HG02981 (cell line): ENCODE data around the gene KRTAP9-9.
"Not testable (repeated sequence)": the region's sequence is repeated elsewhere in the genome, so short reads cannot be mapped to it uniquely, and the experiment has no call there.

Experiments
- ATAC-seq: cut with Tn5 transposase; IDR thresholded peaks from one replicate; pipeline ENCODE4 v1.9.1; 2021; ENCODE audit warnings: mild to moderate bottlenecking, moderate library complexity; ENCODE audit not compliant: unreplicated experiment

Gene KRTAP9-9

GRCh38 chr17:41255381-41256290, at the start of gene KRTAP9-9:
KRTAP9-9 (plus strand) TSS chr17:41255384.
- not testable (repeated sequence) for ATAC-seq

- no peak for ATAC-seq
Observed at GRCh38 chr17:41211845-41212466, 43.2 kb upstream of the KRTAP9-9 start.

GRCh38 chr17:41212524-41213169, 42.5 kb upstream of the KRTAP9-9 start:
- ATAC-seq: no peak

GRCh38 chr17:41215681-41216080, 39.5 kb upstream of the KRTAP9-9 start:
- ATAC-seq: no peak

GRCh38 chr17:41223821-41224220, 31.4 kb upstream of the KRTAP9-9 start:
- ATAC-seq: no peak

- ATAC-seq: no peak
Observed at GRCh38 chr17:41226051-41226450, 29.1 kb upstream of the KRTAP9-9 start.

- not testable (repeated sequence) for ATAC-seq
Observed at GRCh38 chr17:41226598-41227095, 28.5 kb upstream of the KRTAP9-9 start, which contains the start of gene KRTAP9-2. KRTAP9-2 (plus strand) TSS chr17:41226648; CDS start chr17:41226655, 7 bp downstream.

- ATAC-seq: no peak
Observed at GRCh38 chr17:41230094-41230493, 25.1 kb upstream of the KRTAP9-9 start.

- no peak for ATAC-seq
Observed at GRCh38 chr17:41231731-41232130, 23.5 kb upstream of the KRTAP9-9 start.

GRCh38 chr17:41232399-41233105, 22.6 kb upstream of the KRTAP9-9 start, which contains the start of gene KRTAP9-3:
KRTAP9-3 (plus strand) TSS chr17:41232449; CDS start chr17:41232502, 53 bp downstream.
- ATAC-seq: not testable (repeated sequence)

GRCh38 chr17:41237116-41237515, 18.1 kb upstream of the KRTAP9-9 start:
- not testable (repeated sequence) for ATAC-seq

- ATAC-seq: not testable (repeated sequence)
Observed at GRCh38 chr17:41237949-41238437, 17.2 kb upstream of the KRTAP9-9 start, which contains the start of gene KRTAP9-8. KRTAP9-8 (plus strand) TSS chr17:41237999; CDS start chr17:41238052, 53 bp downstream.

- not testable (repeated sequence) for ATAC-seq
Observed at GRCh38 chr17:41246995-41247787, 8.0 kb upstream of the KRTAP9-9 start.

GRCh38 chr17:41249637-41250240, 5.4 kb upstream of the KRTAP9-9 start, which contains the start of gene KRTAP9-4:
KRTAP9-4 (plus strand) TSS chr17:41249687; CDS start chr17:41249721, 34 bp downstream.
- ATAC-seq: not testable (repeated sequence)

GRCh38 chr17:41251261-41251660, 3.9 kb upstream of the KRTAP9-9 start:
- no peak for ATAC-seq

- no peak for ATAC-seq
Observed at GRCh38 chr17:41254861-41255260, 323 bp upstream of the KRTAP9-9 start.

- ATAC-seq: no peak
Observed at GRCh38 chr17:41256291-41256685, 1.1 kb downstream of the KRTAP9-9 start.

GRCh38 chr17:41258406-41258805, 3.2 kb downstream of the KRTAP9-9 start:
- no peak for ATAC-seq

- ATAC-seq: no peak
Observed at GRCh38 chr17:41263212-41263611, 8.0 kb downstream of the KRTAP9-9 start.
